Measurements from ENCODE around the gene APOA1. TPM values are rescaled to one million over a fixed set of nuclear protein-coding genes. Genes with fewer than 3 reads are reported as not detected.

APOA1 gene
- total RNA-seq (2.3 TPM), polyA plus RNA-seq (12.3 TPM)
- long read RNA-seq, donor 1, result 0 reads
- long read RNA-seq, donor 2, result 0 reads
- long read RNA-seq, donor 3, partial matches to known transcripts, result 0 of 1 reads
- long read RNA-seq, donor 3, other reads (novel, unspliced or antisense), result 0 of 1 reads
- long read RNA-seq, donor 4, transcript APOA1-204 (3 exons, 1,088 nt), result minor isoform, 9 of 23 reads
- long read RNA-seq, donor 4, transcript APOA1-201 (4 exons, 1,227 nt), result major isoform, 13 of 23 reads
- long read RNA-seq, donor 4, partial matches to known transcripts, result 0 of 23 reads
- long read RNA-seq, donor 4, other reads (novel, unspliced or antisense), result 0 of 23 reads
- long read RNA-seq, donor 5, transcript APOA1-204 (3 exons, 1,088 nt), result minor isoform, 20 of 47 reads
- long read RNA-seq, donor 5, transcript APOA1-201 (4 exons, 1,227 nt), result major isoform, 25 of 47 reads
- long read RNA-seq, donor 5, partial matches to known transcripts, result 0 of 47 reads
- long read RNA-seq, donor 5, other reads (novel, unspliced or antisense), result 0 of 47 reads
- long read RNA-seq, donor 6, result 0 reads
- long read RNA-seq, donor 7, partial matches to known transcripts, result 0 of 1 reads
- long read RNA-seq, donor 7, other reads (novel, unspliced or antisense), result 0 of 1 reads
- long read RNA-seq, donor 8, partial matches to known transcripts, result 0 of 1 reads
- long read RNA-seq, donor 8, other reads (novel, unspliced or antisense), result 0 of 1 reads
- long read RNA-seq, donor 9, partial matches to known transcripts, result 0 of 3 reads
- long read RNA-seq, donor 9, other reads (novel, unspliced or antisense), result 0 of 3 reads
- long read RNA-seq, donor 10, partial matches to known transcripts, result 0 of 2 reads
- long read RNA-seq, donor 10, other reads (novel, unspliced or antisense), result 0 of 2 reads

DNA sequence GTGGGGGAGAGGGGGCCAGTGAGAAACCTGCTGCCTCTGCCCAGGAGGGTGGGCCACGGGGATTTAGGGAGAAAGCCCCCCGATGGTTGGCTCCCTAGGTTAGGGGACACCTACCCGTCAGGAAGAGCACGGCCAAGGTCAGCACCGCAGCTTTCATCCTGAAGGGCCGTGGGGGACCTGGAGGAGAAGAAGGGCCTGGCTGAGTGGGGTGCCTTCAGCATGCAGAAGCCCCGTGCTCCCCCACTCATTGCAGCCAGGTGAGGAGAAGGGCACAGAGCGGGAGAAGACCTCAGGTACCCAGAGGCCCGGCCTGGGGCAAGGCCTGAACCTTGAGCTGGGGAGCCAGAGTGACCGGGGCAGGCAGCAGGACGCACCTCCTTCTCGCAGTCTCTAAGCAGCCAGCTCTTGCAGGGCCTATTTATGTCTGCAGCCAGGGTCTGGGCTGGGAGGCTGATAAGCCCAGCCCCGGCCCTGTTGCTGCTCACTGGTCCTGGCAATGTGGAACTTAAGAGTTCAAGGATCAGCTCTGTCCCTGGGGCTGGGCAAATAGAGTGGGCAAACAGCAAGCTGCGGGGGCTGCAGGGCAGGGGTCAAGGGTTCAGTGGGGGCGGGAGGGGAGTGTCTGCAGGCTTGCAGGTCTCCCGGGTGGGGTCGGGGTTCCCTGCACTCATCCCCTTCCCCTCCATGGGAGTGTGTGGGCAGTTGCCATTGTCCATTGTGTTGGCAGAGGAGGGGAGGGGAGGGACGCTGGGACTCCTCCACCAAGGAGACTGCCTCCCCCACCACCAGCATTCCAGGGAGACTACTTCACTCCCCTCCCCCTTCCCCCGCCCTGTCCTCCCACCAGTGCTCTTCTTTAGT lies at the start of gene APOA1:
Gene APOA1 (minus strand): TSS at position 392 of the 861 bp plus-strand sequence. CDS start 235 bp downstream, at position 157.
- DNase-seq (ENCODE audit: low read depth in 6 of 9, low spot score in 9 of 9), result no peak
- Histone ChIP-seq H3K9me3 (ENCODE audit: control insufficient read depth in 2 of 2, insufficient read depth in 1 of 2, low read length in 1 of 2) (no peaks in the 10 kb centered on the region), H3K4me3 (ENCODE audit: low read length in 2 of 2) (no peak within 1 kb of the TSS), H3K27me3 (ENCODE audit: control insufficient read depth in 2 of 2, insufficient read depth in 1 of 2, low read length in 1 of 2) (peaks cover 0 to 3% of the 10 kb centered on the region in 2 donors), H3K27ac (ENCODE audit: low read depth in 1 of 2, low read length in 1 of 2) (no peak within 1 kb of the TSS), H3K4me1 (ENCODE audit: control insufficient read depth in 2 of 2, insufficient read depth in 2 of 2, low read length in 2 of 2) (peaks cover 6 to 16% of the 10 kb centered on the region in 2 donors), H3K36me3 (ENCODE audit: control insufficient read depth in 2 of 2, insufficient read depth in 2 of 2, low read length in 1 of 2) (no peaks in the 10 kb centered on the region)
- WGBS, result 92% methylated on average over 19 of the region's 19 CpGs

DNA sequence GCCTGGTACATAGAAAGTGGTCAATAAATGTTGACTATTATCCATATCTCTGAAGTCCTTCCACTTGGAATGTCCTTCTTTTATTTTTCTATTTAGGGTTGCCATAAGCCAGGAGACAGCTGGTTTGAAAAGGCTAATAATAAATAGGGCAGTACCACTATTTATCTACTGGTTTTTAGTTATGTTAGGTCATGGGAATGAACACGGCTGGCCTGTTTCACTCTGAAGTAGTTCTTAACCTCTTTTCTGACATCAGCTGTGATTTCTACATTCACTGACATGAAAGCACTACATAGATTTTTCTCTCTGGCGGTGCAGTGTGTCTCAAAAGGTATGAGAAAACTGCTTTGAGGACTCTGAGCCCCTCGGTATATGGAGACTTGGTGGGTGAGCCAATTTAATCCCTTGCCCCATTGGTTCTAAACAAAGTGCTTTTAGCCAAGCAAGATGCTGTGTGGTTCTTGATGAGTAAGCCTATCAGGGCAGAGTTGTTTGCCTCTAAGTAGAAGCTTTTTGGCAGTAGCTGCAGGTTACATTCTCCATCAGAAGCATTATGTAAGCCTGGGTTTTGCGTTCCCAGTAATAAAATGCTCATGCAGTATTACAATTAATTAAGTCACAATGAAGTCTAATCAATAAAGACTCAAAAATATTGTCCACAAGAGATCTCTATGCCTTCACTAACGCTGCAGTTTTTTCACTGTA lies 48.7 kb upstream of the APOA1 start:
- no peak overlapping the region for H3K4me3 ChIP-seq (ENCODE audit: low read length in 2 of 2)
- WGBS, result 97% methylated on average over 5 of the region's 5 CpGs

DNA sequence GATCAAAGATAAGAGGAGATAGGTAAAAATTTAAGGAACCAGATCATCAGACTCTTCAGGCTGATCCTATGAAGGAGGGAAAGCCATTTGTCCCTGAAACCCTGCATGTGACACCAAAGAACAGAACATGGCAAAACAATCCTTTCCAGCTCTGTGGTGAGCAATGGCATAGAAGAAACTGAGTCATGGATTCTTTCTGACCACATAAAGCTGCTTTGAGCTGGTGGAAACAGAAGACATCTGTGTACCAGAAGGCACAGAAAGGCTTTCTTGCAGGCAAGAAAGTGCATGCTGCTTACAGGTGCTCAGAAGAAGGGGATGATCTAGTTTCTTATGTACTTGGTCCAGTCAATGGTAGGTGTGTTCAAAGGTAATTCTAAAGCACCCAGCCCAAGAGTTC lies 45.0 kb upstream of the APOA1 start:
- DNase-seq (ENCODE audit: low read depth in 6 of 9, low spot score in 9 of 9), result peak in 2 of 9 donors; percentile 15 to 33
- no peaks in the 10 kb centered on the region for H3K27me3 ChIP-seq (ENCODE audit: control insufficient read depth in 2 of 2, insufficient read depth in 1 of 2, low read length in 1 of 2)
- H3K9me3 ChIP-seq (ENCODE audit: control insufficient read depth in 2 of 2, insufficient read depth in 1 of 2, low read length in 1 of 2), result no peaks in the 10 kb centered on the region
- H3K36me3 ChIP-seq (ENCODE audit: control insufficient read depth in 2 of 2, insufficient read depth in 2 of 2, low read length in 1 of 2), result peaks cover 2 to 6% of the 10 kb centered on the region in 2 donors
- H3K27ac ChIP-seq (ENCODE audit: low read depth in 1 of 2, low read length in 1 of 2), result no peak overlapping the region
- peaks cover 0 to 6% of the 10 kb centered on the region in 2 donors for H3K4me1 ChIP-seq (ENCODE audit: control insufficient read depth in 2 of 2, insufficient read depth in 2 of 2, low read length in 2 of 2)
- H3K4me3 ChIP-seq (ENCODE audit: low read length in 2 of 2), result no peak overlapping the region

More for the DNA sequence above, 48.7 kb upstream of the APOA1 start:
- H3K4me1 ChIP-seq (ENCODE audit: control insufficient read depth in 2 of 2, insufficient read depth in 2 of 2, low read length in 2 of 2), result peaks cover 0 to 10% of the 10 kb centered on the region in 2 donors
- no peaks in the 10 kb centered on the region for H3K9me3 ChIP-seq (ENCODE audit: control insufficient read depth in 2 of 2, insufficient read depth in 1 of 2, low read length in 1 of 2)
- DNase-seq (ENCODE audit: low read depth in 6 of 9, low spot score in 9 of 9), result no peak
- peaks cover 0 to 6% of the 10 kb centered on the region in 2 donors for H3K36me3 ChIP-seq (ENCODE audit: control insufficient read depth in 2 of 2, insufficient read depth in 2 of 2, low read length in 1 of 2)
- H3K27me3 ChIP-seq (ENCODE audit: control insufficient read depth in 2 of 2, insufficient read depth in 1 of 2, low read length in 1 of 2), result no peaks in the 10 kb centered on the region
- no peak overlapping the region for H3K27ac ChIP-seq (ENCODE audit: low read depth in 1 of 2, low read length in 1 of 2)

DNA sequence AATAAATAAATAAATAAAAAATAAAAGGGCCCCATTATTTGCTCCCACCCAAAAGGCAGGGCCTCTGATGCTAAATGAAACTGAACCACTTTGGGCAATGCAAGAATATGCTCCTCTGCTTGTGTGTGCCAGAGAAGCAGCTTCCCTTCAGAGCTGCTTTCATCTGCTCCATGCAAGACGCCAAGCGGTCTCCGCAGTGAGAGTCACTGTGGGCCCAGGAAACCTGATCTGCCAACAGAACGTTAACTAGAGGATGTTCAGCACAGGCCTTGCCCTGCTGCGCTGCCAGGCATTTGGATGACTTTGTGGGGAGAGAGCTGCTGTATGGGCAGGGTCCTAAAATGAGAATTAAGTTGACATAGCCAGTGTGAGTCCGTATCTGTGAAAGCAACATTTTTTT lies 43.7 kb upstream of the APOA1 start:
- Histone ChIP-seq H3K27ac (ENCODE audit: low read depth in 1 of 2, low read length in 1 of 2) (no peak overlapping the region), H3K4me3 (ENCODE audit: low read length in 2 of 2) (no peak overlapping the region), H3K27me3 (ENCODE audit: control insufficient read depth in 2 of 2, insufficient read depth in 1 of 2, low read length in 1 of 2) (no peaks in the 10 kb centered on the region), H3K36me3 (ENCODE audit: control insufficient read depth in 2 of 2, insufficient read depth in 2 of 2, low read length in 1 of 2) (peaks cover 13 to 14% of the 10 kb centered on the region in 2 donors), H3K4me1 (ENCODE audit: control insufficient read depth in 2 of 2, insufficient read depth in 2 of 2, low read length in 2 of 2) (peaks cover 0 to 6% of the 10 kb centered on the region in 2 donors), H3K9me3 (ENCODE audit: control insufficient read depth in 2 of 2, insufficient read depth in 1 of 2, low read length in 1 of 2) (no peaks in the 10 kb centered on the region)
- WGBS, result 92% methylated on average over 6 of the region's 6 CpGs
- peak in 1 of 9 donors; percentile 20 for DNase-seq (ENCODE audit: low read depth in 6 of 9, low spot score in 9 of 9)

DNA sequence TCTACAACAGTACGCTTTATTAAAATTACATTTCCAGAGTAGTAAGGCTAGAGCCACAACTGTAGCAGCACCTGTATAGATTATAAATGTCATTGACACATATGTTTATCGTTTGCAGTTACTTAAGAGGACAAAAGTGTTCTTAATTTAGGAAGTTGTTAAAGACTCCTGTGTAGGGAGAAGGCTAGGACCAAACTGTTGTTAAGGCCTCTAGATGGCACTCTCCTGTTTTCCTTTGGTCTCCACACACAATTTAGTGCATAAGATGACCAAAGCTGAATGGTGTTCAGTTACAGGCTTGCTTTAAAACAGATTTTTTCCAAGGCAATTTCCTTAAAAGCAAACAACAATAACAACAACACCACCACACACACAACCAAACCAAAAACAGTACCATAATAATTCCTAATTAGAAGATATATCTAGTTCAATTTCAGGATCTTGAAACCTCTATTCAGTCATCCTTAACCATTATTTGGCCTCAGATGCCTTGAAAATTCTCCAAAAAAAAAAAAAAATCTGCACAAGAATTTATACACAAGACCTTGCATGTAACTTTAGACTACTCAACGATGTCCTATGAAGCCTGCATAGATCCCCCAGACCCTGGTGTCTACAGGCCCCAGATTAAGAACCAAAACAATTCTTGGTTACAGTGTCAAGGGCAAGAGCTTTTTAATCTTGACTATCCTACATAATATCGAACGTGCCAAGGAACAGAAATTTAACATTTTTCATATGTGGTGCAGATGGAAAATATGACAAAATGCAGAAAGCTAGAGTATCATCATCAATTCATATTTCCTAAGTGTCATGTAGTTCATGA lies 42.6 kb upstream of the APOA1 start:
- 69% methylated on average over 5 of the region's 5 CpGs for WGBS
- Histone ChIP-seq H3K4me1 (ENCODE audit: control insufficient read depth in 2 of 2, insufficient read depth in 2 of 2, low read length in 2 of 2) (peaks cover 0 to 6% of the 10 kb centered on the region in 2 donors), H3K27me3 (ENCODE audit: control insufficient read depth in 2 of 2, insufficient read depth in 1 of 2, low read length in 1 of 2) (no peaks in the 10 kb centered on the region), H3K4me3 (ENCODE audit: low read length in 2 of 2) (no peak overlapping the region), H3K27ac (ENCODE audit: low read depth in 1 of 2, low read length in 1 of 2) (no peak overlapping the region), H3K9me3 (ENCODE audit: control insufficient read depth in 2 of 2, insufficient read depth in 1 of 2, low read length in 1 of 2) (no peaks in the 10 kb centered on the region), H3K36me3 (ENCODE audit: control insufficient read depth in 2 of 2, insufficient read depth in 2 of 2, low read length in 1 of 2) (peaks cover 23 to 24% of the 10 kb centered on the region in 2 donors)
- peak in 8 of 9 donors; percentile 28 to 75 (median 37) for DNase-seq (ENCODE audit: low read depth in 6 of 9, low spot score in 9 of 9)

DNA sequence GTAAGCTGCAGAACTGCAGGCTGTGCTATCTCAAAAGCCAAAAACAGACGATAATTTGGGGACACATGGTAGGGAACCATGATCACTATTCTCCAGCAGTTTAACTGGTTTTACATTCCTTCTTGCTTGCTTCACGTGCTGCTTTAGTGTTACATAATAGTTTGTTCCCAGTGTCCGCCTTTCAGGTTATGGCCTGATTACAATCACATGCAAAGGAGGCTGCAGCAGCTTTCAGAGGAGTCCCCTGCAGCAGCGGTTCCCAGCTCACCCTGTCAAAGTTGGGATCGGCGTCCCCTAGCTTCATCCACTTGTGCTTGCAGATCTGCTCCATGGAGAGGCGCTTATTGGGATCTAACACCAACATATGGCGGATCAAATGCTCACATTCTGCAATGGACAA lies 39.2 kb upstream of the APOA1 start:
- Histone ChIP-seq H3K4me1 (ENCODE audit: control insufficient read depth in 2 of 2, insufficient read depth in 2 of 2, low read length in 2 of 2) (peaks cover 0 to 2% of the 10 kb centered on the region in 2 donors), H3K27ac (ENCODE audit: low read depth in 1 of 2, low read length in 1 of 2) (no peak overlapping the region), H3K9me3 (ENCODE audit: control insufficient read depth in 2 of 2, insufficient read depth in 1 of 2, low read length in 1 of 2) (no peaks in the 10 kb centered on the region), H3K27me3 (ENCODE audit: control insufficient read depth in 2 of 2, insufficient read depth in 1 of 2, low read length in 1 of 2) (no peaks in the 10 kb centered on the region), H3K36me3 (ENCODE audit: control insufficient read depth in 2 of 2, insufficient read depth in 2 of 2, low read length in 1 of 2) (peaks cover 45 to 53% of the 10 kb centered on the region in 2 donors), H3K4me3 (ENCODE audit: low read length in 2 of 2) (no peak overlapping the region)
- WGBS, result 97% methylated on average over 8 of the region's 8 CpGs
- DNase-seq (ENCODE audit: low read depth in 6 of 9, low spot score in 9 of 9), result no peak

DNA sequence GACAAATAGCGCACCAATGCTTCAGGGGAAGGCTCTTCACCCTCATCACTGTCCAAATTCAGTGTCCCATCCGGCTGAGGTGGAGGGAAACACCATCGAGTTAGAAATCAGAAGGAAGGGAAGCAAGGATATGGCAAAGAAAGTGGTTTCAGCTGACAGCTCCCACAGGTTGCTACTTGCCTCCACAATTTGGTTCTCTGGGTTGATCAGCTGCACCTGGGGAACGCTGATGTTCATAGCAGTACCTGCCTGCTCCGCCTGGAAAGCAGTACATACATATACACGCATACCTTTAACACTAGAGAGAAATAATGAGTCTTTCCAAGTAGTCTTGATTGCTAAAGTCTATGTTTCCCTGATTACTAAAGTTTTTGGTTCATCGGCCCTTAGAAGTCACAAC lies 37.8 kb upstream of the APOA1 start:
- WGBS, result 95% methylated on average over 7 of the region's 7 CpGs
- DNase-seq (ENCODE audit: low read depth in 6 of 9, low spot score in 9 of 9), result peak in 1 of 9 donors; percentile 10
- Histone ChIP-seq H3K4me3 (ENCODE audit: low read length in 2 of 2) (no peak overlapping the region), H3K9me3 (ENCODE audit: control insufficient read depth in 2 of 2, insufficient read depth in 1 of 2, low read length in 1 of 2) (no peaks in the 10 kb centered on the region), H3K36me3 (ENCODE audit: control insufficient read depth in 2 of 2, insufficient read depth in 2 of 2, low read length in 1 of 2) (peaks cover 53 to 62% of the 10 kb centered on the region in 2 donors), H3K27me3 (ENCODE audit: control insufficient read depth in 2 of 2, insufficient read depth in 1 of 2, low read length in 1 of 2) (no peaks in the 10 kb centered on the region), H3K4me1 (ENCODE audit: control insufficient read depth in 2 of 2, insufficient read depth in 2 of 2, low read length in 2 of 2) (no peaks in the 10 kb centered on the region), H3K27ac (ENCODE audit: low read depth in 1 of 2, low read length in 1 of 2) (peak overlapping the region in 1 of 2 donors; percentile 25)
